H9 (cell line): ENCODE data around the gene NBPF15. TPM values are rescaled to one million over a fixed set of nuclear protein-coding genes. Genes with fewer than 3 reads are reported as not detected.
A peak's percentile ranks its signal among the peaks of the same experiment; 100 is the strongest.
"Not testable (repeated sequence)": the region's sequence is repeated elsewhere in the genome, so short reads cannot be mapped to it uniquely, and the experiment has no call there.

ENCODE experiments used
- DNase-seq: peaks from one replicate; pipeline ENCODE4 v3.0.0-alpha.2; 2017
- H2AFZ ChIP-seq: one replicate; pipeline ENCODE4 v1.6.1; 2013; ENCODE audit warnings: mild to moderate bottlenecking, low read length, control low read depth, moderate library complexity
- H2AK5ac ChIP-seq: 2 replicates; pipeline ENCODE4 v1.6.1; 2013; ENCODE audit warnings: low read length, control low read depth, mixed read lengths; ENCODE audit not compliant: insufficient read length
- H2BK120ac ChIP-seq: one replicate; pipeline ENCODE4 v1.6.1; 2013; ENCODE audit warnings: low read depth, mild to moderate bottlenecking, low read length, control low read depth, inconsistent platforms; ENCODE audit not compliant: poor library complexity, severe bottlenecking
- H2BK12ac ChIP-seq: 2 replicates; pipeline ENCODE4 v1.6.1; 2013; ENCODE audit warnings: low read length, control low read depth, mixed read lengths, low read depth; ENCODE audit not compliant: insufficient read length
- H2BK15ac ChIP-seq: 2 replicates; pipeline ENCODE4 v1.6.1; 2013; ENCODE audit warnings: low read depth, low read length, control low read depth
- H2BK20ac ChIP-seq: one replicate; pipeline ENCODE4 v1.6.1; 2013; ENCODE audit warnings: low read depth, mild to moderate bottlenecking, low read length, control low read depth, inconsistent platforms; ENCODE audit not compliant: poor library complexity, severe bottlenecking
- H2BK5ac ChIP-seq: 2 replicates; pipeline ENCODE4 v1.6.1; 2013; ENCODE audit warnings: low read length, control low read depth, mixed read lengths; ENCODE audit not compliant: insufficient read length
- H3K14ac ChIP-seq: 2 replicates; pipeline ENCODE4 v1.6.1; 2013; ENCODE audit warnings: low read length, control low read depth; ENCODE audit not compliant: insufficient read depth
- H3K18ac ChIP-seq: 2 replicates; pipeline ENCODE4 v1.6.1; 2013; ENCODE audit warnings: low read depth, mild to moderate bottlenecking, mixed read lengths, low read length, control low read depth; ENCODE audit not compliant: insufficient read length
- H3K23ac ChIP-seq: 2 replicates; pipeline ENCODE4 v1.6.1; 2013; ENCODE audit warnings: low read length, control low read depth, mixed read lengths, low read depth; ENCODE audit not compliant: insufficient read length
- H3K23me2 ChIP-seq: 2 replicates; pipeline ENCODE4 v1.6.1; 2013; ENCODE audit warnings: low read depth, mild to moderate bottlenecking, mixed read lengths, low read length, control low read depth; ENCODE audit not compliant: insufficient read length, poor library complexity, severe bottlenecking
- H3K27ac ChIP-seq: 2 replicates; pipeline ENCODE4 v1.5.1; 2013; ENCODE audit warnings: low read length, control low read depth, mixed read lengths, low read depth; ENCODE audit not compliant: insufficient read length
- H3K27me3 ChIP-seq: 2 replicates; pipeline ENCODE4 v1.6.1; 2013; ENCODE audit warnings: low read length, control low read depth, inconsistent platforms; ENCODE audit not compliant: insufficient read depth
- H3K4ac ChIP-seq: 2 replicates; pipeline ENCODE4 v1.6.1; 2013; ENCODE audit warnings: low read depth, mild to moderate bottlenecking, control low read depth, inconsistent platforms, low read length, moderate library complexity
- H3K4me1 ChIP-seq: 2 replicates; pipeline ENCODE4 v1.6.1; 2013; ENCODE audit warnings: low read length, control low read depth, inconsistent platforms; ENCODE audit not compliant: insufficient read depth
- H3K4me2 ChIP-seq: 2 replicates; pipeline ENCODE4 v1.6.1; 2013; ENCODE audit warnings: low read length, control low read depth, mixed read lengths; ENCODE audit not compliant: insufficient read length, insufficient read depth
- H3K56ac ChIP-seq: 2 replicates; pipeline ENCODE4 v1.6.1; 2013; ENCODE audit warnings: low read depth, mild to moderate bottlenecking, mixed read lengths, low read length, control low read depth; ENCODE audit not compliant: insufficient read length
- H3K79me1 ChIP-seq: 2 replicates; pipeline ENCODE4 v1.6.1; 2013; ENCODE audit warnings: low read depth, mild to moderate bottlenecking, moderate library complexity, low read length, control low read depth, inconsistent platforms; ENCODE audit not compliant: insufficient read depth, poor library complexity, severe bottlenecking
- H3K79me2 ChIP-seq: 2 replicates; pipeline ENCODE4 v1.6.1; 2013; ENCODE audit warnings: low read length, control low read depth, inconsistent platforms; ENCODE audit not compliant: insufficient read depth
- H3K9ac ChIP-seq: 2 replicates; pipeline ENCODE4 v1.6.1; 2013; ENCODE audit warnings: low read length, control low read depth, mixed read lengths; ENCODE audit not compliant: insufficient read length; ENCODE audit errors: extremely low read depth
- H3K9me3 ChIP-seq: one replicate; pipeline ENCODE4 v1.6.1; 2013; ENCODE audit warnings: low read depth, low read length, inconsistent platforms; ENCODE audit not compliant: control insufficient read depth
- H3T11ph ChIP-seq: one replicate; pipeline ENCODE4 v1.6.1; 2013; ENCODE audit warnings: mild to moderate bottlenecking, low read length, control low read depth, inconsistent platforms
- H4K20me1 ChIP-seq: one replicate; pipeline ENCODE4 v1.6.1; 2013; ENCODE audit not compliant: control insufficient read depth, insufficient read length, insufficient read depth
- H4K5ac ChIP-seq: 2 replicates; pipeline ENCODE4 v1.6.1; 2013; ENCODE audit warnings: low read depth, mild to moderate bottlenecking, mixed read lengths, low read length, control low read depth; ENCODE audit not compliant: insufficient read length
- H4K8ac ChIP-seq: replicated peaks from 2 replicates; pipeline ENCODE4 v1.6.1; 2013; ENCODE audit warnings: low read length, control low read depth, mixed read lengths, low read depth; ENCODE audit not compliant: insufficient read length
- H4K91ac ChIP-seq: 2 replicates; pipeline ENCODE4 v1.6.1; 2013; ENCODE audit warnings: low read depth, mild to moderate bottlenecking, moderate library complexity, mixed read lengths, low read length, control low read depth; ENCODE audit not compliant: insufficient read length
- H3K27ac Mint-ChIP-seq, 3 experiments: 2 replicates in 2 of 3; 3 replicates in 1 of 3; pipeline ENCODE4 v1.8.0; 2020 to 2021; ENCODE audit warnings: mixed read lengths in 3 of 3, mild to moderate bottlenecking in 1 of 3, moderate library complexity in 1 of 3
- H3K27me3 Mint-ChIP-seq: 2 replicates; pipeline ENCODE4 v1.8.0; 2021; ENCODE audit warnings: low read depth, mild to moderate bottlenecking, moderate library complexity, mixed read lengths
- H3K36me3 Mint-ChIP-seq, 3 experiments: 2 replicates in 2 of 3; 3 replicates in 1 of 3; pipeline ENCODE4 v1.8.0; 2020 to 2021; ENCODE audit warnings: low read depth in 3 of 3, mixed read lengths in 3 of 3; ENCODE audit not compliant: insufficient read depth in 1 of 3
- H3K4me1 Mint-ChIP-seq, 2 experiments: 2 replicates each; pipeline ENCODE4 v1.8.0; 2020; ENCODE audit warnings: mixed read lengths in 2 of 2
- H3K4me3 Mint-ChIP-seq, 2 experiments: 2 replicates in 1 of 2; 3 replicates in 1 of 2; pipeline ENCODE4 v1.8.0; 2020 to 2021; ENCODE audit warnings: mild to moderate bottlenecking in 2 of 2, mixed read lengths in 2 of 2, moderate library complexity in 1 of 2
- H3K9me3 Mint-ChIP-seq, 2 experiments: 2 replicates in 1 of 2; 3 replicates in 1 of 2; pipeline ENCODE4 v1.8.0; 2020; ENCODE audit warnings: mild to moderate bottlenecking in 2 of 2, mixed read lengths in 2 of 2, moderate library complexity in 1 of 2
- WGBS: extraction: QIAGEN DNeasy Blood & Tissue Kit; methylation state at CpG from one replicate; pipeline ENCODE4 v1.1.7; 2013; ENCODE audit warnings: missing lambda C conversion rate, low lambda C conversion rate, mixed read lengths; ENCODE audit not compliant: insufficient read length; ENCODE audit errors: extremely low coverage; 5-methylcytosine and 5-hydroxymethylcytosine counted together
- long read RNA-seq: library from polyadenylated mRNA; unstranded; transcript quantifications from one replicate; pipeline ENCODE4 v2.0.0, GENCODE V29; 2020
- total RNA-seq: library from RNA; stranded (reverse); gene quantifications from 2 replicates; pipeline ENCODE4 v1.2.1, GENCODE V29; 2021

NBPF15 gene, protein sequence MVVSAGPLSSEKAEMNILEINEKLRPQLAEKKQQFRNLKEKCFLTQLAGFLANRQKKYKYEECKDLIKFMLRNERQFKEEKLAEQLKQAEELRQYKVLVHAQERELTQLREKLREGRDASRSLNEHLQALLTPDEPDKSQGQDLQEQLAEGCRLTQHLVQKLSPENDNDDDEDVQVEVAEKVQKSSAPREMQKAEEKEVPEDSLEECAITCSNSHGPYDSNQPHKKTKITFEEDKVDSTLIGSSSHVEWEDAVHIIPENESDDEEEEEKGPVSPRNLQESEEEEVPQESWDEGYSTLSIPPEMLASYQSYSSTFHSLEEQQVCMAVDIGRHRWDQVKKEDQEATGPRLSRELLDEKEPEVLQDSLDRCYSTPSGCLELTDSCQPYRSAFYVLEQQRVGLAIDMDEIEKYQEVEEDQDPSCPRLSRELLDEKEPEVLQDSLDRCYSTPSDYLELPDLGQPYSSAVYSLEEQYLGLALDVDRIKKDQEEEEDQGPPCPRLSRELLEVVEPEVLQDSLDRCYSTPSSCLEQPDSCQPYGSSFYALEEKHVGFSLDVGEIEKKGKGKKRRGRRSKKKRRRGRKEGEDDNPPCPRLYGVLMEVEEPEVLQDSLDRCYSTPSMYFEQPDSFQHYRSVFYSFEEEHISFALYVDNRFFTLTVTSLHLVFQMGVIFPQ
- 7.8 and 9.3 TPM in 2 replicates for total RNA-seq
- long read RNA-seq, full-length matches to known transcripts = 1 of 26 reads
- long read RNA-seq, partial matches to known transcripts = 4 of 26 reads
- long read RNA-seq, other reads (novel, unspliced or antisense) = 21 of 26 reads

GRCh38 chr1:144461136-144461759, at the start of gene NBPF15:
NBPF15 (minus strand) TSS chr1:144461669; CDS start chr1:144440003, 21,666 bp downstream.
- not testable (repeated sequence) for H4K8ac ChIP-seq, H4K91ac ChIP-seq, H3K79me1 ChIP-seq, H2AK5ac ChIP-seq, H3K4ac ChIP-seq, H2BK5ac ChIP-seq, H4K20me1 ChIP-seq, H3K9ac ChIP-seq, H3K23me2 ChIP-seq, H3K14ac ChIP-seq, H3K79me2 ChIP-seq, H3K23ac ChIP-seq, H4K5ac ChIP-seq, H3K56ac ChIP-seq, H3K27ac Mint-ChIP-seq, H2BK20ac ChIP-seq, H3K9me3 Mint-ChIP-seq, H3K4me1 ChIP-seq, H2BK120ac ChIP-seq, H3K27ac ChIP-seq, H3K36me3 Mint-ChIP-seq, H3K4me1 Mint-ChIP-seq, H2BK12ac ChIP-seq, H2BK15ac ChIP-seq, H3K9me3 ChIP-seq, H3K27me3 ChIP-seq, H3T11ph ChIP-seq, H3K18ac ChIP-seq, H2AFZ ChIP-seq
- no CpG with 5 or more reads among the region's 71 CpGs for WGBS
- Mint-ChIP-seq H3K27me3 (peaks cover 22% of the 10 kb centered on the region), H3K4me3 (peak within 1 kb of the TSS; percentile 92 to 94)
- peak; percentile 68 for DNase-seq
- H3K4me2 ChIP-seq = peak within 1 kb of the TSS; percentile 16

DNA sequence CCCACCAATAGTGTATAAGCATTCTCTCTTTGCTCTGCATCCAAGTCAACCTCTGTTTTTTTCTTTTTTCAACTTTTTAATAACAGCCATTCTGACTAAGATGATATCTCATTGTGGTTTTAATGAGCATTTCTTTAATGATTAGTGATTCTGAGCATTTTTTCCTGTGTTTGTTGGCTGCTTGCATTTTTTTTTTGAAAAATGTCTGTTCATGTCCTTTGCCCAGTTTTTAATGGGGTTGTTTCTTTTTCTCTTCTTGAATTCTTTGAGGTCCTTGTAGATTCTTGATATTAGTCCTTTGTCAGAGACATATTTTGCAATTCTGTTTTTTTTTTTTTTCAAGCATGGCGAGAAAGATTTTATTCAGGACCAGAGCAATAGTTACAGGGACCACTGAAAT, 35.0 kb upstream of the NBPF15 start:
- no CpG with 5 or more reads among the region's 1 CpG for WGBS
- not testable (repeated sequence) for H3K27ac Mint-ChIP-seq

More for the DNA sequence above, 35.0 kb upstream of the NBPF15 start:
- H3K4me2 ChIP-seq, H2AK5ac ChIP-seq, H3T11ph ChIP-seq, H2BK20ac ChIP-seq, H3K23me2 ChIP-seq, H3K9ac ChIP-seq, H3K79me2 ChIP-seq, H3K14ac ChIP-seq, H3K9me3 ChIP-seq, H4K8ac ChIP-seq, H4K20me1 ChIP-seq, H3K56ac ChIP-seq, DNase-seq, H3K27ac ChIP-seq, H3K23ac ChIP-seq, H2BK12ac ChIP-seq, H4K91ac ChIP-seq, H2AFZ ChIP-seq, H3K27me3 ChIP-seq, H2BK15ac ChIP-seq, H3K9me3 Mint-ChIP-seq, H3K4me1 Mint-ChIP-seq, H3K4me1 ChIP-seq, H4K5ac ChIP-seq, H2BK120ac ChIP-seq, H3K18ac ChIP-seq, H2BK5ac ChIP-seq, H3K79me1 ChIP-seq, H3K36me3 Mint-ChIP-seq, H3K4me3 Mint-ChIP-seq, H3K4ac ChIP-seq, H3K27me3 Mint-ChIP-seq: not testable (repeated sequence)
